ENCODE data around the gene TAL1.

TAL1 gene

DNA sequence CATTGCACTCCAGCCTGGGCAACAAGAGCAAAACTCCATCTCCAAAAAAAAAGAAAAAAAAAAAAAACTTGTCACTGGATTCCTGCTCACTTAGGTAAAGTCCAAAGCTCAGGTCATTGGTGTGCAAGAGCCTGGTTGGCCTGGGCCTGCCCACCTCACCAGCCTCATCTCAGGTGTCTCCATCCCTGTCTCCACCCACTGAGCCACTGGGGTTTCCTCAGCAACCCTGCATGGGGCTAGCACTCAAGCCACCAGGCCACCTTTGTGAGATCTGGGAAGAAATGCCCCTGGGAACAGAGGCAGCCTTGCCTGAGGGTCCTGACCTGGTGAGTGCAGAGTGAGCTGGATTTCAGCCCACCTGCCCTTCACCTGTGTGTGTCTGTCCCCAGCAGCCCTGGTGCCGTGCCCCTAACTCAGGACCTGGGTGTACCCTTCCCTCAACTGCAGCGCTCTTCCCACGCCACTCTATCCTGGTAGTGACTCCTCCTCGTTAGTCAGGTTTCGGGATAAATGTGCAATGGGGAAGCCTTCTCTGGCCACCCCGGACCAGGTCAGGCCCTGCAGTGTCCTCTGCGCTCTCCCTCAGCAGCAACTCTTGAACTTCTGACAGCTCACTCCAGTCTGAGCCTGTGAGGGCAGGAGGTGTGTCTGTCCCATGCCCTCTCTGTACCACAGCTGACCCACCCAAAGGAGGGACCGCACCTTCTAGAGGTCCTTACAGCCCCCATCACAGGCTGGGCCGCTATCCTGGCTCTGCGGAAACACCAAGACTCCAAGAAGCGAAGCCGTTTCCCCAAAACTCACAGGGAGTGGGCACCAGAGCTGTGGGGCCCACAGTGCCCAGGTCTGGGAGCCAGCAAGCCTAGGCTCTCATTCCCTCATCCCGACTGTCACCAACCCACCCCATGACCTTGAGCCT lies 45.5 kb downstream of the TAL1 start:
- Mint-ChIP-seq H3K4me1 (ENCODE audit: low read depth in 2 of 2) (peaks cover 0 to 4% of the 10 kb centered on the region in 2 donors), H3K27ac (no peak overlapping the region), H3K9me3 (no peaks in the 10 kb centered on the region), H3K27me3 (peaks cover 15 to 61% of the 10 kb centered on the region in 2 donors), H3K36me3 (ENCODE audit: insufficient read depth) (peaks cover 3% of the 10 kb centered on the region), H3K4me3 (no peak overlapping the region)
- ATAC-seq (replicated peaks): no peak
- no peak for DNase-seq

DNA sequence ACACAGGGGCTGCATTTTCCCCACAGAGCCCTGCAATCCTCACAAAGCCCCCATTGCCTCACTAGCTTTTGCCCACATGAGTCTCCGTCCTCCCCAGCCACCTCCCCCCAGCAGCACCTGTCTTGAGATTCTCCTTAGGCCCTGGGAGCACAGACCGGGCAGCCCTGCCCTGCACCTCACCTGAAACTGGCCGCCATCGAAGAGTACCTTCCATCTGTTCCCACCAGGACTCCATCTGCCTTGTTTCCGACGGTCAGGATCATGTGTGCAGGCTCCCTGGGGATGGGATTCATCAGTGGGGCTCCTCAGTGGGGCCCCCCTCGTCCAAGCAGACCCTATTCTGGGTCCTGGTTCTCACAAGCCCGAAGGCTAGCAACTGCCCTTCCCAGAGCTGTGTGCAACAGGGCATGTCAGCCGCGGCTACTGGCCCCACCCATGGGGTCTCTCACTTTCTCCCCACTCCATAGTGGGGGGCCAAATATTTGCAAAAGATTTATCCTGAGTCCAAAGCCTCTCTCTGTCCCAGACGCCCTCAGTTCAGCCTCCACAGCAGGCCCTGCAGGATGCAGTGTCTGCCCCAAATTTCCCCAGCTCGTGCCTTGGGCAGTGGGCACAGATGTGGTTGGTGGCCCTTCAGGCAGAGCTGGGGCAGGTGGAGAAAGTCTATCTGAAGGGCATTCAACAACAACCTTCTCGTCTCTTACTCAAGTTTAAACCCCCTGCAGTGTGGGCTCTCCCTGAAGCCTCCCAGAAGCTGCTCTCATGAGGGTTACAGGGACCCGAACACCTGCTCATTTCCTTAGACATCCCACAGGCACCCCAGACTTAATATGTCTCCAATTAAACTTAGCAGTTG lies 47.0 kb downstream of the TAL1 start:
- peaks cover 27 to 74% of the 10 kb centered on the region in 2 donors for H3K27me3 Mint-ChIP-seq
- no peak overlapping the region for H3K4me3 Mint-ChIP-seq
- H3K4me1 Mint-ChIP-seq (ENCODE audit: low read depth in 2 of 2): peaks cover 0 to 4% of the 10 kb centered on the region in 2 donors
- no peak for ATAC-seq (replicated peaks)
- H3K27ac Mint-ChIP-seq: no peak overlapping the region
- H3K9me3 Mint-ChIP-seq: no peaks in the 10 kb centered on the region
- peaks cover 3% of the 10 kb centered on the region for H3K36me3 Mint-ChIP-seq (ENCODE audit: insufficient read depth)
- DNase-seq: no peak

DNA sequence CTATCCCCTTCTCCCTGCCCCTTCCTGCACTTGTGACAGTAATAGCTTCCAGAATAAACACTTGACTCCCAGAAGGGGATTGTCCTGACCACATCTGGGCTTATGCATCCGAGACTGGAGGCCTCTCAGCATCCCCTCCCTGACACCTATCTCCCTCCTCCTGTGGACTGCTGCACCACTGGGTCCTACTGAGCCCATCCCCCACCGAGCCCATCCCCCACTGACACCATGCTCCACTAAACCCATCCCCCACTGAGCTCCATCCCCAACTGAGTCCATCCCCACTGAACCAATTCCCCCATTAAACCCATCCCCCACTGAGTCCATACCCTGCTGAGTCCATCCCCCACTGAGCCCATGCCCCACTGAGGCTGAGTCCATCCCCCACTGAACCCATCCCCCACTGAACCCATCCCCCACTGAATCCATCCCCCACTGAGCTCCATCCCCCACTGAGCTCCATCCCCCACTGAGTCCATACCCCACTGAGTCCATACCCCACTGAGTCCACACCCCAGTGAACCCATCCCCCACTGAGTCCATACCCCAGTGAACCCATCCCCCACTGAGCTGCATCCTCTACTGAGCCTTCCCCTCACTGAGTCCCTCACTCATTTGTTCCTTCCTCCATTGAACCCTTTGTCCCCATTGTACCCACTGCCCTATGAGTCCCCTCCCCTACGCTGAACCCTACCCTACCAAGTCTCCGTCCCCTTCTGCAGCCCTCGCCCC lies 47.8 kb downstream of the TAL1 start:
- Mint-ChIP-seq H3K27me3 (peaks cover 33 to 82% of the 10 kb centered on the region in 2 donors), H3K9me3 (no peaks in the 10 kb centered on the region), H3K36me3 (ENCODE audit: insufficient read depth) (peaks cover 3% of the 10 kb centered on the region), H3K4me1 (ENCODE audit: low read depth in 2 of 2) (peaks cover 6 to 9% of the 10 kb centered on the region in 2 donors), H3K27ac (no peak overlapping the region), H3K4me3 (no peak overlapping the region)
- no peak for DNase-seq
- ATAC-seq (replicated peaks): no peak

DNA sequence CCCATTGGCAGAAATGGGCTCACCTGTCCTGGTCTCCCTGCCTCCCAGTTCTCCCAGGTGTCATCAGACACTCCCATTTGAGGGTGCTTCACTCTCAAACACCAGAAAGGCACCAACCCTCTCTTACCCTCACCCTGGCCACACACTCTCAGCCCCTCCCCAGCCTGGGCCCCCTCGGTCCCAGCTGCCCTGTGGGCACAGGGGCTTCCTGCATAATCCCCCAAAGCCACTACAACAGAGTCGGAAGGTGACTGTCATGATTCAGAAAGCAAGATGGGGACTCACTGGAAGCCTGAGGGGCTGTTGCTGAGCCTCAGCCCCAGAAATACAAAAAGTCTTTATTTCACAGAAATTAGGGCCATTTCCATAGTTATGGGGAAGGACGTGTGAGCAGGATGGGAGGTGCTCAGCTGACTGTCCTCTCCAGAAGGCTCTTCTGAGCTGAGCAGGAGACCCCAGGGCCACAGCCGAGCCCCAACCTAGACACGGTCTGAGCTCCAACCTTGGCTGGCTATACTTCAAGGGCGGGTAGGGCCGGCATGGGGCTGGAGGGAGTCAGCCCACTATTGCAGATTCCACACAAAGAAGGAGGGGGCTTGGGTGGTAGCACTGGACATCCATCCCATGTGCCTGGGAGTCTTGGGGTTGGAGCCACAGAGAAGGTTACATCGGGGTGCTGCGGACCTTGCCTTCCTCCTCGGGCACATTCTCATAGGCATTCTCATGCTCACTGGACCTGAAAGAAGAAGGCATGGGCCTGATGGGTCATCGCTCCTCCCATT lies 48.5 kb downstream of the TAL1 start:
- peaks cover 40 to 90% of the 10 kb centered on the region in 2 donors for H3K27me3 Mint-ChIP-seq
- no peak overlapping the region for H3K4me3 Mint-ChIP-seq
- peaks cover 9 to 16% of the 10 kb centered on the region in 2 donors for H3K4me1 Mint-ChIP-seq (ENCODE audit: low read depth in 2 of 2)
- peaks cover 6% of the 10 kb centered on the region for H3K36me3 Mint-ChIP-seq (ENCODE audit: insufficient read depth)
- H3K27ac Mint-ChIP-seq: no peak overlapping the region
- H3K9me3 Mint-ChIP-seq: no peaks in the 10 kb centered on the region
- ATAC-seq (replicated peaks) (no peak), DNase-seq (no peak)

DNA sequence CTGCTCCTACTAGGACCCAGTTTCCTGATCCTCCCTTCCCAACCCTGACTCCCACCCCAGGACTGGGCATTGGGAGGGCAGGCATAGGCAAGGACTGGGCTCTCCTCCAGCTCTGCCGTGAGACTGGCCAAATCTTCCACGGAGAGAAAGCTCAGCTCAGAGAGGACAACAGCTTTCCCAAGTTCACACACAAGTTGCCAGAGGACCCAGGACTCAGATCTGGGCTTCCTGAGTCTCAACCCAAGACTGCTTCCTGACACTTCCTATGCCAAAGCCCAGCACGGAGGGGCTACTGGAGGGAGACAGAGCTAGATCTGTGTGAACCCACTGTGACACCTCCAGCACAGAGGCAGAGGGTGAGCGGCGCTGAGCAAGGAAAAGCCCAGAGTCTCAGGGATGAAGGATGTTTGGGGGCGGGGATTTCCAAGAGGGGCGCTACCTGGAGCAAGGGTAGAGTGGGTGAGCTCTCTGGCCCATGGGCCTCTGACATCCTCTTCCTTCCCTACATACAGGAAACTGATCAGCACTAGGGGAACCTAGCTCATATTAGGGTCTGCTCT lies 49.3 kb downstream of the TAL1 start:
- Mint-ChIP-seq H3K9me3 (no peaks in the 10 kb centered on the region), H3K27ac (no peak overlapping the region), H3K27me3 (peaks cover 46 to 97% of the 10 kb centered on the region in 2 donors), H3K4me3 (no peak overlapping the region), H3K4me1 (ENCODE audit: low read depth in 2 of 2) (peaks cover 9 to 16% of the 10 kb centered on the region in 2 donors), H3K36me3 (ENCODE audit: insufficient read depth) (peaks cover 6% of the 10 kb centered on the region)
- DNase-seq (no peak), ATAC-seq (replicated peaks) (no peak)

DNA sequence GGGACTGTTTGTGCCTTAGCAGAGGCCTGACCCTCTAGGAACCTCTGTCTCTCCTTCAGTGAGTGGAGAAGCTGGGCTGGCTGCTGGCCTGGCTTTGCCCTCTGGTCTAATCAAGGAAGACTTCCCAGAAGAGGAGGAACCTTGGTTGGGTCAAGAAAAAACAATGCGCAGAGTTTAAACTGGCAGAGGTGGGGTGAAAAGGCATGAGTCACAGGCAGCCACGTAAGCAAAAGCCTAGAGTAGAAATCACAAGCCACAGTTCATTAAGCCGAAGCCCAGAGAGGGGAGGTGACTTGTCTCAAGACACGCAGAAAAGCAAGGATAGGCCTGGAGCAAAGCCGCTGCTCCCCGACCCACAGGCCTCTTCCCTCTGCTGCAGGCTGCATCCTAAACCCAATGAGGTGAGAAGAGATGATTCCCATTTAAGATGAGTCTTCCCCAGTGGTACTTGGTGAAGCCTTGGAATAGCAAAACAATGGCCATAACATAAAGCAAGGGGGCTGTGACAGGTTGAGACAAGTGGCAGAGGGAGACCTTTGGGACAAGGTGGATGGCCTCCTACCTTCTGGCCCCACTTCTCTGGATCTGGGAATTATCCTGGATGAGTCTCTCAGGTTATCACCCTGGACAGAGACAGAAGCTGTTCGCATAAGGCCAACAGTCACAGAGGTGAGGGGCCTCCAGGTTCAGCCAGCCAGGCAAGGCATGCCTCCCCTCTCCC lies 49.9 kb downstream of the TAL1 start:
- peaks cover 6% of the 10 kb centered on the region for H3K36me3 Mint-ChIP-seq (ENCODE audit: insufficient read depth)
- ATAC-seq (replicated peaks) (no peak), DNase-seq (no peak)
- H3K4me1 Mint-ChIP-seq (ENCODE audit: low read depth in 2 of 2): peaks cover 9 to 16% of the 10 kb centered on the region in 2 donors
- H3K27ac Mint-ChIP-seq: no peak overlapping the region
- H3K9me3 Mint-ChIP-seq: no peaks in the 10 kb centered on the region
- peaks cover 46 to 94% of the 10 kb centered on the region in 2 donors for H3K27me3 Mint-ChIP-seq
- H3K4me3 Mint-ChIP-seq: no peak overlapping the region

DNA sequence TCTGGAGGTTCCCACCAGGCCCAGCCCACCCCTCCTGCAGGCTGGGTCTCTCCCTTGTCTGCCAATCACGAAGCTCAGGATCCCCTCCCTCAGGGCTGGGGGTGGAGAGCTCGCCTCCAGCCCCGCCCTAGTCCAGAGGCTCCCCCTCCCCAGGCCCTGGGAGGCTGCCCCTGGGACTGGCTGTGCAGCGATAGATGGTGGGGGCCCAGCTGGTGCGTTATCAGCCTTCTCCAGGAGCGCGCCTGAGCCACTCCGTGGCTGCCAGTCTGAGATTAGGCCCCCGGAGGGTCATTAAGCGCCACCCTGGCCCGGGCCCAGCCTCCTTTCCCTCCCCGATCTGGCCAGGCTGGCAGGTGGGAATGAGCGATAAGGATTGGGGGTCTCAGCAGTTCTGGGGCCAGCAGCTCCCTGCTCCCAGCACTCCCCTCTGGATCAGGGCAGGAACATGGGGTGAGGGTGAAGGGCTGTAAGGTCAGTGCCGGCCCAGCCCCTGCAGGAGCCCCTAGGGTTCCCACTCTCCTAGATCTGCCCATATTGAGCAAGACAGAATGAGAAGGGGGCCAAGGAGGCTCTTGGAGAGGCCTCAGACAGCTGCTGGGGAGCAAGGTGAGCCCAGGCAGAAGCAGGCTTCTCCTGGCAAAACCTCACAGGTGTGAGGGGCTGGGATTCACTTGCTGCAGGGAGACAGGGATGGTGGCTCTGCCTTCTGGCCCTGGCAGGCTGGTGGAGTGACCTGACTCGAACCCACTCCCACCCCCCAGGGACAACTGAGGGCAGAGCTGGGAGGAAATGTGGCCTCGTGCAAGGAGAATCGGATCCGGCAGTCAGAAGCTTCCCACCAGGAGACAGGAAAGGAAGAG lies 50.7 kb downstream of the TAL1 start:
- ATAC-seq (replicated peaks): no peak
- peaks cover 6% of the 10 kb centered on the region for H3K36me3 Mint-ChIP-seq (ENCODE audit: insufficient read depth)
- no peak overlapping the region for H3K4me3 Mint-ChIP-seq
- peaks cover 46 to 86% of the 10 kb centered on the region in 2 donors for H3K27me3 Mint-ChIP-seq
- no peak overlapping the region for H3K27ac Mint-ChIP-seq
- DNase-seq: no peak
- H3K4me1 Mint-ChIP-seq (ENCODE audit: low read depth in 2 of 2): peaks cover 9 to 16% of the 10 kb centered on the region in 2 donors
- H3K9me3 Mint-ChIP-seq: no peaks in the 10 kb centered on the region

DNA sequence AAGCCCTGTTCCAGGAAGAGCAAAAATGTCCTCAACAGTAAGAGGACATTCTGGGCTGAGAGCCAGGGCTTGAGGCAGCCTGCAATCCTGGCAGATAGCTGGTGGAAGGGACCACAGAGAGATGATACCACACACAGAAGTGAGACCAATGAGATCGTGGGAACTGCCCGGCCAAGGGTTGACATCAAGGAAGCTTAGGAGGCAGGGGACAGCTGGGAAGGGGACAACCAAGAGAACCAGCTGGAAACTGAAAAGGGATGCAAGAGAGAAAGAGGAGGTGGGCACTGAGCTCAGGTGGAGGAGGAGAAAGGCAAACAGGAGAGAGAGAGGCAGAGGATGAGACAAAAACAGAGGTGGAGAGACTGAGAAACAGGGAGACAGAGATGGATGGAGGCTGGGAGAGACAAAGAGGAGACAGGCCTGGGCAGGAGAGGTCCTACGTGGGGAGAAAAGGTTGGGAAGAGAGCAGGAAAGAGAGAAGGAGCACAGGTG lies 51.4 kb downstream of the TAL1 start:
- H3K4me3 Mint-ChIP-seq: no peak overlapping the region
- no peaks in the 10 kb centered on the region for H3K9me3 Mint-ChIP-seq
- no peak overlapping the region for H3K27ac Mint-ChIP-seq
- peaks cover 10 to 16% of the 10 kb centered on the region in 2 donors for H3K4me1 Mint-ChIP-seq (ENCODE audit: low read depth in 2 of 2)
- ATAC-seq (replicated peaks) (no peak), DNase-seq (no peak)
- H3K36me3 Mint-ChIP-seq (ENCODE audit: insufficient read depth): peaks cover 6% of the 10 kb centered on the region
- H3K27me3 Mint-ChIP-seq: peaks cover 46 to 86% of the 10 kb centered on the region in 2 donors

DNA sequence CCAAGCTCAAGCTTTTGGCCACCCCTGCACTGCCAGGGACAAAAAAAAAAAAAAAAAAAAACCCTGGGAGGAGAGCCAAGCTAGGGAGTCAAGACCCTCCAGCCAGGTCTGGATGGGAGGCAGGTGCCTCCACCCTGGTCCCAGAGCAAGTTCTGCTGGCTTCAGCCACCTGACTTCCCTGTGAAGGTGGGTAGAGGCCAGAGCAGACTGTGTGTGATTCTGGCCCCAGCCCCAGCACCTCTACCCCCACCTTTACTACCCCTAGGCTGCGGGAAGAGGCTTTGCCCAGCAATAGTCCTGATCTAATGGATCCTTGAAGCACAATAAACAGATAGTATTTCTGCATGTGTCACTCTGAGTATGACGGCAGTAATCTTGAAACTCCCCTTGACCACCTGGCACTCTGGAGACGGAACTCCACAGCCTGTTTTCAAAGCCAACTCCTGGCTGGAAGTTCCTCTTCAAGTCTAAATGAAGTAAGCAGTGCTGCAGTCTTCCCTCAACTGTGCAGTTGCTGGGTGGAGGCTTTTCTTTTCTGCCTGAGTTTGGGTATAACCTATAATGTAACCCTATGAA lies 51.9 kb downstream of the TAL1 start:
- H3K4me3 Mint-ChIP-seq: peak overlapping the region in 1 of 2 donors; percentile 89
- H3K27ac Mint-ChIP-seq: no peak overlapping the region
- H3K9me3 Mint-ChIP-seq: no peaks in the 10 kb centered on the region
- peaks cover 6% of the 10 kb centered on the region for H3K36me3 Mint-ChIP-seq (ENCODE audit: insufficient read depth)
- no peak for ATAC-seq (replicated peaks)
- H3K27me3 Mint-ChIP-seq: peaks cover 45 to 86% of the 10 kb centered on the region in 2 donors
- peaks cover 16 to 21% of the 10 kb centered on the region in 2 donors for H3K4me1 Mint-ChIP-seq (ENCODE audit: low read depth in 2 of 2)
- DNase-seq: no peak

DNA sequence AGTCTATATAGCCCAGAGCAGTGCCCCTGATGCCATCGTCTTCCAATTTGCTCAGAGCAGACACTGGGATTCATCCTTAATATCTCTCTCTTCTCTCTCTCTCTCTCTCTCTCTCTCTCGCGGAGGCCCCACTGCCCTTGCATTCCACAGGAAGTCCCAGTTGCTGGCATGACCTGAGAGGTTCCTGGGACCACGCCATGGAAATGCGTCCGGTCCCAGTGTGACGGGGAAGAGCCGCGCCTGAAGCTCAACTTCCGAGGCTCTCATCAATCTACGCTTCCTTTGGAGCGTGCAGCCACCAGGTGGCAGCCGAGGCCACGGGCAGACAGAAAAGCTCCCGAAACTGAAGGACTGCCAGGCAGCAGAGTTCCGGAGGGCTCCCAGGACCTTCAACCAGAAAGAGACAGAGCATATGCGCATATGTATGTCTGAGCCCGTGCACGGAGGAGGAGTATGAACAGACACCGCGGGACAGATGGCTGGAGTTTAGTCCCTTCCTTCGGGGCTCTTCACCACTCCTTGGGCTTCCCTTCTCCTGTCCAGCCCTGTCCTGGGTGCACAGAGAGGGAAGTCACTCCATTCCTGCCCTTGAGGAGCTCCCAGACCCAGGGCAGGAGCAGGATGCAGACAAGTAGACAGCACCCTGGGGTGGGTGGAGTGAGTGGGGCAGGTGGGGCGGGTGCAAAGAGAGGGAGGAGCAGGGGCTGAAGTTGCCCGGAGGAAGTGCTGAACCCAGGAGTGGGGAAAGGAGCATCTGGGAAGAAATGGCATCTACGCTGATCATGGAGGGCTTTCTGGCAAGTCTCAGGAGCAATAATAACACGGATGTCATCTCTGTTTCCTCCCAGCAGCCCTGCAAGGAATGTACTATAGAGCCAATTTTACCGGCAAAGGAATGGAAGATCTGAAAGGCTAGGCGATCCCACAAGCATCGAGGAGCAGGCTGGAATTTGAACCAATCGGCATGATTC lies 52.7 kb downstream of the TAL1 start:
- Mint-ChIP-seq H3K4me1 (ENCODE audit: low read depth in 2 of 2) (peaks cover 17% of the 10 kb centered on the region in 2 donors), H3K36me3 (ENCODE audit: insufficient read depth) (peaks cover 2% of the 10 kb centered on the region), H3K27me3 (peaks cover 39 to 84% of the 10 kb centered on the region in 2 donors), H3K27ac (peak overlapping the region; percentile 44 to 83), H3K9me3 (no peaks in the 10 kb centered on the region), H3K4me3 (peak overlapping the region; percentile 77 to 89)
- DNase-seq (peak; percentile 50 to 70 (median 56)), ATAC-seq (replicated peaks) (peak; percentile 73)

Data from effector memory CD8-positive, alpha-beta T cell (primary cell).